Right atrium auricular region (tissue), 2 donors: ENCODE data around the gene PCDHGA4. TPM values are rescaled to one million over a fixed set of nuclear protein-coding genes. Genes with fewer than 3 reads are reported as not detected.
A peak's percentile ranks its signal among the peaks of the same experiment; 100 is the strongest.
"Not testable (repeated sequence)": the region's sequence is repeated elsewhere in the genome, so short reads cannot be mapped to it uniquely, and the experiment has no call there.

Experiments used
- DNase-seq: peaks from one replicate; pipeline ENCODE4 v3.0.0-alpha.2; 2019; ENCODE audit warnings: low spot score
- H3K27ac ChIP-seq, 2 donors: fragments of 200-600 bp; sonication (generic); 1 replicate in 1 of 2; 2 replicates in 1 of 2; pipeline ENCODE4 v1.5.1; 2016 to 2019
- H3K27me3 ChIP-seq, 2 donors: fragments of 200-600 bp; sonication (generic); one replicate each; pipeline versions ENCODE4 v1.5.1 to v1.6.0; 2017 to 2019
- H3K36me3 ChIP-seq: fragments of 200-600 bp; sonication (generic); one replicate; pipeline ENCODE4 v1.5.1; 2016
- H3K4me1 ChIP-seq, 2 donors: fragments of 200-600 bp; sonication (generic); one replicate each; pipeline versions ENCODE4 v1.5.1 to v1.6.0; 2017 to 2019
- H3K4me3 ChIP-seq, 2 donors: fragments of 200-600 bp; sonication (generic); 1 replicate in 1 of 2; 2 replicates in 1 of 2; pipeline ENCODE4 v1.5.1; 2017 to 2019; ENCODE audit warnings: mild to moderate bottlenecking in 1 of 2, moderate library complexity in 1 of 2
- H3K9me3 ChIP-seq, 2 donors: fragments of 200-600 bp; sonication (generic); one replicate each; pipeline ENCODE4 v1.5.1; 2019
- CTCF ChIP-seq, 2 donors: fragments of 200-600 bp; sonication (generic); IDR thresholded peaks; one replicate each; pipeline ENCODE4 v1.5.1; 2019; ENCODE audit warnings: antibody characterized with exemption in 2 of 2
- total RNA-seq, 2 donors: library from RNA; depleted of rRNA; stranded (reverse); fragments of >200 nt; gene quantifications; one replicate each; pipeline ENCODE4 v1.1.0, GENCODE V29; 2016

The PCDHGA4 gene
- total RNA-seq = 1 to 10 TPM; 4.4 to 5.7 TPM

DNA sequence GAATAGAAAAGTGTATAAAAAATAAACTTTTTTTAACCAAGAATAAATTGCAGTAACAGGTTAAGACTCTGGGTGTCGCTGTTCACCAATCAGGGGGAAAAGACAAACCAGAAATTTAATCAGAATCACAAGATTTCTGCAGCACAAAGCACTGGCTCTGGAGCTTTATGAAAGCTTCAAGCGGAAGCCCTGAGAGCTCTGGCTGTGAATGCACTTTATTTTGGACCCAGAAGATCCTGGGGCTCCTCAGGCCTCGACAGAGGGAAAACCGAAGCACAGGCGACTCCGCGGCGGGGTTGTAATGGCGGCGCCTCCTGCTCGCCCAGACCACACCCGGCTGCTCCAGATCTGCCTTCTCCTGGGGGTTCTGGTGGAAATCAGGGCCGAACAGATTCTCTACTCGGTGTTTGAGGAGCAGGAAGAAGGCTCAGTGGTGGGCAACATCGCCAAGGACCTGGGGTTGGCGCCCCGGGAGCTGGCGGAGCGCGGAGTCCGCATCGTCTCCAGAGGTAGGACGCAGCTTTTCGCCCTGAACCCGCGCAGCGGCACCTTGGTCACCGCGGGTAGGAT is at the start of gene PCDHGA4:
Gene PCDHGA4, plus strand, starts transcription at position 122 of the 570 bp plus-strand sequence. Its CDS starts 87 bp downstream, at position 209.
- no peak for DNase-seq
- Histone ChIP-seq H3K4me1 (no peaks in the 10 kb centered on the region), H3K36me3 (no peaks in the 10 kb centered on the region), H3K27me3 (no peaks in the 10 kb centered on the region), H3K27ac (peak within 1 kb of the TSS in 1 of 2 donors; percentile 38), H3K9me3 (peaks cover 0 to 97% of the 10 kb centered on the region in 2 donors), H3K4me3 (peak within 1 kb of the TSS; percentile 28 to 43)
- peak in 1 of 2 donors; percentile 67 for TF ChIP-seq CTCF (IDR thresholded peaks at IDR 0.05)

DNA sequence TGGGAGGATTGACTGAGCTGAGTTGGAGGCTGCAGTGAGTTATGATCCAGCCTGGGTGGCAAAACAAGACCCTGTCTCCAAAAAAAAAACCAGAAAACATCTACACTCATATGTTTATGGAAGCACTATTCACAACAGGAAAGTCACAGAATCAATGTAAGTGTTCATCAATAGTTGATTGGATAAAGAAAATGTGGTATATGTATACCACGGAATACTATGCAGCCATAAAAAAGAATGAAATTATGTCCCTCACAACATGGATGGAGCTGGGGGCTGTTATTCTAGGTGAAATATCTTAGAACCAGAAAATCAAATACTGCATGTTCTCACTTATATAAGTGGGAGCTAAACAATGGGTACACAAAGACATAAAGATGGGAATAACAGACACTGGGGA is 48.2 kb upstream of the PCDHGA4 start:
- no peaks in the 10 kb centered on the region for H3K4me1 ChIP-seq
- no peak overlapping the region for H3K4me3 ChIP-seq
- H3K9me3 ChIP-seq = peaks cover 26 to 97% of the 10 kb centered on the region in 2 donors
- no peak for DNase-seq
- H3K36me3 ChIP-seq = no peaks in the 10 kb centered on the region
- H3K27ac ChIP-seq = no peak overlapping the region
- H3K27me3 ChIP-seq = no peaks in the 10 kb centered on the region
- TF ChIP-seq CTCF (IDR thresholded peaks at IDR 0.05) = no peak

GRCh38 chr5:141313711-141314110 is 41.1 kb upstream of the PCDHGA4 start:
- Histone ChIP-seq H3K4me1 (no peaks in the 10 kb centered on the region), H3K27ac (no peak overlapping the region), H3K9me3 (peaks cover 24 to 98% of the 10 kb centered on the region in 2 donors), H3K4me3 (no peak overlapping the region), H3K27me3 (no peaks in the 10 kb centered on the region), H3K36me3 (peaks cover 32% of the 10 kb centered on the region)
- DNase-seq = no peak
- TF ChIP-seq CTCF (IDR thresholded peaks at IDR 0.05) = no peak

- not testable (repeated sequence) for DNase-seq, H3K27ac ChIP-seq, H3K27me3 ChIP-seq, H3K4me3 ChIP-seq
- H3K4me1 ChIP-seq = peaks cover 0 to 12% of the 10 kb centered on the region in 2 donors
- peaks cover 42% of the 10 kb centered on the region for H3K36me3 ChIP-seq
- H3K9me3 ChIP-seq = peaks cover 37 to 90% of the 10 kb centered on the region in 2 donors
These were observed 37.9 kb upstream of the PCDHGA4 start for GRCh38 chr5:141316963-141317362.

- Histone ChIP-seq H3K4me1 (peaks cover 0 to 12% of the 10 kb centered on the region in 2 donors), H3K27me3 (no peaks in the 10 kb centered on the region), H3K4me3 (no peak overlapping the region), H3K36me3 (peaks cover 42% of the 10 kb centered on the region), H3K9me3 (peaks cover 35 to 68% of the 10 kb centered on the region in 2 donors), H3K27ac (no peak overlapping the region)
- DNase-seq = no peak
- no peak for TF ChIP-seq CTCF (IDR thresholded peaks at IDR 0.05)
These were observed 35.6 kb upstream of the PCDHGA4 start for GRCh38 chr5:141319202-141319601.

DNA sequence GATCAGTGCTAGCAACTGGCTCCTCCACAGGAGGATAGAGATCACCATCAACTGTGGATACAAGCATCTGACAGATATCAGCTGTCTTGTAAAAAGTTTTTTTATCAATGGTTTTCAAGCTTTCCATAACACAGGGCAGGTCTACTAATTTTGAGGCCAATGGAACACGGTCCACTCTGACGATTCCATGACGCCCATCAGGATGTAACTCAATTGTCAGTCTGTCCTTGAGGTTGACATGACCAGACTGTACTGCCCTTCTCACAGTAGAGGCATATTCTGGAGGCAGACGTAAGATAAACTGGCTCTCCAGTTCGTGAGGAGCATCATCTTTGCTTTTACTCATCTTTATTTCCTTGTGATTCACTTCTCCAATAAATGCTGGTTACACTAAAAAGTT is 35.1 kb upstream of the PCDHGA4 start:
- Histone ChIP-seq H3K4me3 (peak overlapping the region; percentile 77 to 82), H3K36me3 (peaks cover 42% of the 10 kb centered on the region), H3K9me3 (peaks cover 35 to 63% of the 10 kb centered on the region in 2 donors), H3K27ac (peak overlapping the region; percentile 96 to 99), H3K4me1 (peaks cover 0 to 12% of the 10 kb centered on the region in 2 donors), H3K27me3 (no peaks in the 10 kb centered on the region)
- TF ChIP-seq CTCF (IDR thresholded peaks at IDR 0.05) = no peak
- no peak for DNase-seq
